Esophagus mucosa (tissue), 1 donor: Measurements from ENCODE around the gene FER. TPM values are rescaled to one million over a fixed set of nuclear protein-coding genes. Genes with fewer than 3 reads are reported as not detected.
A peak's percentile ranks its signal among the peaks of the same experiment; 100 is the strongest.
"Not testable (repeated sequence)": the region's sequence is repeated elsewhere in the genome, so short reads cannot be mapped to it uniquely, and the experiment has no call there.

Experiments used
- ATAC-seq: fragments of 200-7000 bp; cut with Tn5 transposase; one replicate; pipeline ENCODE4 v1.9.1; 2020
- total RNA-seq: library from RNA; stranded (reverse); gene quantifications from one replicate; pipeline ENCODE4 v1.2.4, GENCODE V29; 2023
- donor health status: DM: yes; HTN: yes; CAD: no.

FER gene
- total RNA-seq, 1 donor from 2014 or later, result 20.4 TPM

GRCh38 chr5:109045710-109046109 is 298.0 kb downstream of the FER start:
- ATAC-seq, result no peak

GRCh38 chr5:109049565-109049964 is 301.9 kb downstream of the FER start:
- no peak for ATAC-seq

- not testable (repeated sequence) for ATAC-seq
Measured at GRCh38 chr5:109050321-109050720, 302.6 kb downstream of the FER start.

- peak; percentile 32 for ATAC-seq
Measured at GRCh38 chr5:109052216-109052615, 304.5 kb downstream of the FER start.

- ATAC-seq, result no peak
Measured at GRCh38 chr5:109053995-109054417, 306.3 kb downstream of the FER start.

GRCh38 chr5:109060378-109061025 is 312.8 kb downstream of the FER start:
- no peak for ATAC-seq

GRCh38 chr5:109062664-109063063 is 315.0 kb downstream of the FER start:
- no peak for ATAC-seq

GRCh38 chr5:109063223-109063622 is 315.5 kb downstream of the FER start:
- no peak for ATAC-seq

GRCh38 chr5:109076741-109077140 is 329.0 kb downstream of the FER start:
- ATAC-seq, result no peak

GRCh38 chr5:109078448-109078847 is 330.8 kb downstream of the FER start:
- ATAC-seq, result no peak

- ATAC-seq, result no peak
Measured at GRCh38 chr5:109080481-109080880, 332.8 kb downstream of the FER start.

GRCh38 chr5:109080896-109081295 is 333.2 kb downstream of the FER start:
- ATAC-seq, result no peak

- ATAC-seq, result peak; percentile 18
Measured at GRCh38 chr5:109083937-109084336, 336.2 kb downstream of the FER start.

- ATAC-seq, result no peak
Measured at GRCh38 chr5:109089191-109089590, 341.5 kb downstream of the FER start.

GRCh38 chr5:109099081-109099480 is 351.4 kb downstream of the FER start:
- no peak for ATAC-seq

- no peak for ATAC-seq
Measured at GRCh38 chr5:109100971-109101370, 353.3 kb downstream of the FER start.

GRCh38 chr5:109102096-109102690 is 354.5 kb downstream of the FER start:
- ATAC-seq, result no peak

GRCh38 chr5:109105631-109106267 is 358.1 kb downstream of the FER start:
- ATAC-seq, result peak; percentile 66

- no peak for ATAC-seq
Measured at GRCh38 chr5:109111680-109112079, 364.0 kb downstream of the FER start.

GRCh38 chr5:109113608-109114007 is 365.9 kb downstream of the FER start:
- no peak for ATAC-seq

- ATAC-seq, result no peak
Measured at GRCh38 chr5:109121225-109121624, 373.5 kb downstream of the FER start.

GRCh38 chr5:109125755-109126429 is 378.2 kb downstream of the FER start:
- ATAC-seq, result no peak

GRCh38 chr5:109126481-109126880 is 378.8 kb downstream of the FER start:
- ATAC-seq, result no peak

GRCh38 chr5:109136906-109137305 is 389.2 kb downstream of the FER start:
- no peak for ATAC-seq
